MM.1S (cell line): ENCODE measurements around the gene FALEC.

ENCODE experiments used
- DNase-seq: peaks from one replicate; pipeline ENCODE4 v3.0.0-alpha.2; 2015
- H2AFZ ChIP-seq: fragments of 300-600 bp; sonication (generic); 2 replicates; pipeline ENCODE4 v1.6.0; 2016; ENCODE audit warnings: antibody characterized with exemption, low read length
- H3F3A ChIP-seq: fragments of 300-600 bp; sonication (generic); 2 replicates; pipeline ENCODE4 v1.6.1; 2016; ENCODE audit warnings: mild to moderate bottlenecking, antibody characterized with exemption, low read length, moderate library complexity, mixed read lengths; ENCODE audit not compliant: insufficient read depth
- H3K27ac ChIP-seq: fragments of 300-600 bp; sonication (generic); 2 replicates; pipeline ENCODE4 v1.5.1; 2016; ENCODE audit warnings: mild to moderate bottlenecking, low read length
- H3K27me3 ChIP-seq: fragments of 300-600 bp; sonication (generic); replicated peaks from 2 replicates; pipeline ENCODE4 v1.6.0; 2016; ENCODE audit warnings: low read length; ENCODE audit not compliant: insufficient read depth
- H3K36me3 ChIP-seq: fragments of 300-600 bp; sonication (generic); replicated peaks from 2 replicates; pipeline ENCODE4 v1.6.1; 2016; ENCODE audit warnings: mild to moderate bottlenecking, low read length, mixed read lengths; ENCODE audit not compliant: insufficient read depth
- H3K4me1 ChIP-seq: fragments of 300-600 bp; sonication (generic); 2 replicates; pipeline ENCODE4 v1.6.1; 2016; ENCODE audit warnings: low read length, mixed read lengths
- H3K4me2 ChIP-seq: fragments of 300-600 bp; sonication (generic); 2 replicates; pipeline ENCODE4 v1.6.0; 2016; ENCODE audit warnings: low read depth, low read length
- H3K4me3 ChIP-seq: fragments of 300-600 bp; sonication (generic); 2 replicates; pipeline ENCODE4 v1.5.1; 2016; ENCODE audit warnings: low read length, mixed read lengths
- H3K79me2 ChIP-seq: fragments of 300-600 bp; sonication (generic); 2 replicates; pipeline ENCODE4 v1.6.1; 2016; ENCODE audit warnings: mixed run types, low read length, mixed read lengths
- H3K9ac ChIP-seq: fragments of 300-600 bp; sonication (generic); 2 replicates; pipeline ENCODE4 v1.6.1; 2016; ENCODE audit warnings: low read length, mixed read lengths
- H3K9me2 ChIP-seq: fragments of 300-600 bp; sonication (generic); replicated peaks from 2 replicates; pipeline ENCODE4 v1.6.1; 2016; ENCODE audit warnings: mild to moderate bottlenecking, low read length, mixed read lengths; ENCODE audit not compliant: insufficient read depth
- H3K9me3 ChIP-seq: fragments of 300-600 bp; sonication (generic); replicated peaks from 2 replicates; pipeline ENCODE4 v1.6.1; 2016; ENCODE audit warnings: mild to moderate bottlenecking, low read length, mixed read lengths; ENCODE audit not compliant: insufficient read depth
- H4K20me1 ChIP-seq: fragments of 300-600 bp; sonication (generic); 2 replicates; pipeline ENCODE4 v1.6.1; 2016; ENCODE audit warnings: mild to moderate bottlenecking, low read length, moderate library complexity, mixed read lengths; ENCODE audit not compliant: insufficient read depth
- CTCF ChIP-seq: fragments of 300-600 bp; sonication (generic); IDR thresholded peaks from 2 replicates; pipeline ENCODE4 v1.5.1; 2016; ENCODE audit warnings: antibody characterized with exemption, low read length, mixed read lengths
- EZH2 ChIP-seq: fragments of 300-600 bp; sonication (generic); optimal IDR thresholded peaks from 2 replicates; pipeline ENCODE3; 2017; ENCODE audit warnings: low read depth, mild to moderate bottlenecking, antibody characterized with exemption, low read length, mixed read lengths
- EZH2phosphoT487 ChIP-seq: fragments of 300-600 bp; sonication (generic); IDR thresholded peaks from 2 replicates; pipeline ENCODE4 v1.6.1; 2018; ENCODE audit warnings: antibody characterized with exemption, low read length

The FALEC gene

GRCh38 chr1:150472601-150473200, 42.9 kb upstream of the FALEC start:
- Histone ChIP-seq H3K9me2 (no peaks in the 10 kb centered on the region), H3F3A (no peaks in the 10 kb centered on the region), H3K9me3 (no peaks in the 10 kb centered on the region), H3K36me3 (peaks cover 11% of the 10 kb centered on the region), H3K4me1 (no peaks in the 10 kb centered on the region), H3K79me2 (no peaks in the 10 kb centered on the region), H3K27me3 (no peaks in the 10 kb centered on the region), H3K27ac (no peak overlapping the region), H3K4me2 (no peak overlapping the region), H3K4me3 (no peak overlapping the region), H4K20me1 (no peaks in the 10 kb centered on the region), H2AFZ (no peak overlapping the region), H3K9ac (no peak overlapping the region)
- no peak for DNase-seq
- TF ChIP-seq EZH2phosphoT487: no peak
- no peak for TF ChIP-seq CTCF
- no peak for TF ChIP-seq EZH2

GRCh38 chr1:150473659-150474058, 41.9 kb upstream of the FALEC start:
- no peaks in the 10 kb centered on the region for H3K79me2 ChIP-seq
- no peak overlapping the region for H3K9ac ChIP-seq
- H3K27ac ChIP-seq: no peak overlapping the region
- no peaks in the 10 kb centered on the region for H3K9me3 ChIP-seq
- no peaks in the 10 kb centered on the region for H3F3A ChIP-seq
- H2AFZ ChIP-seq: no peak overlapping the region
- no peaks in the 10 kb centered on the region for H3K9me2 ChIP-seq
- H3K27me3 ChIP-seq: no peaks in the 10 kb centered on the region
- no peak overlapping the region for H3K4me2 ChIP-seq
- TF ChIP-seq EZH2phosphoT487 (no peak), CTCF (no peak), EZH2 (no peak)
- no peaks in the 10 kb centered on the region for H4K20me1 ChIP-seq
- peaks cover 11% of the 10 kb centered on the region for H3K36me3 ChIP-seq
- no peak overlapping the region for H3K4me3 ChIP-seq
- H3K4me1 ChIP-seq: no peaks in the 10 kb centered on the region
- DNase-seq: no peak

- no peak overlapping the region for H3K4me2 ChIP-seq
- no peaks in the 10 kb centered on the region for H3K9me3 ChIP-seq
- H3F3A ChIP-seq: no peaks in the 10 kb centered on the region
- peaks cover 11% of the 10 kb centered on the region for H3K36me3 ChIP-seq
- no peak overlapping the region for H3K9ac ChIP-seq
- no peak overlapping the region for H3K27ac ChIP-seq
- no peaks in the 10 kb centered on the region for H3K27me3 ChIP-seq
- no peak for DNase-seq
- no peak for TF ChIP-seq CTCF
- no peak for TF ChIP-seq EZH2
- TF ChIP-seq EZH2phosphoT487: no peak
- no peaks in the 10 kb centered on the region for H4K20me1 ChIP-seq
- H3K79me2 ChIP-seq: no peaks in the 10 kb centered on the region
- no peaks in the 10 kb centered on the region for H3K9me2 ChIP-seq
- H2AFZ ChIP-seq: no peak overlapping the region
- H3K4me1 ChIP-seq: no peaks in the 10 kb centered on the region
- H3K4me3 ChIP-seq: no peak overlapping the region
Observed at GRCh38 chr1:150474869-150475268, 40.7 kb upstream of the FALEC start.
